Gastroesophageal sphincter (tissue), 4 donors: ENCODE results near the gene ERRFI1. TPM values are rescaled to one million over a fixed set of nuclear protein-coding genes. Genes with fewer than 3 reads are reported as not detected.

Experiments
- ATAC-seq: fragments of 150-250 bp; one replicate; pipeline ENCODE4 v1.9.1; 2016; ENCODE audit warnings: mild to moderate bottlenecking, moderate library complexity
- H3K27ac ChIP-seq, 4 donors: fragments of 200-600 bp; sonication (generic) in 3 of 4; 1 replicate in 3 of 4; 2 replicates in 1 of 4; pipeline ENCODE4 v1.5.1; 2016 to 2019
- H3K27me3 ChIP-seq: fragments of 200-600 bp; sonication (generic); one replicate; pipeline ENCODE4 v1.5.1; 2019
- H3K36me3 ChIP-seq, 2 donors: fragments of 200-600 bp; sonication (generic); one replicate each; pipeline ENCODE4 v1.5.1; 2019; ENCODE audit warnings: control low read depth in 1 of 2
- H3K4me1 ChIP-seq, 3 donors: fragments of 200-600 bp; sonication (generic); 1 replicate in 2 of 3; 2 replicates in 1 of 3; pipeline ENCODE4 v1.5.1; 2016 to 2019; ENCODE audit warnings: control low read depth in 2 of 3
- H3K4me3 ChIP-seq, 2 donors: fragments of 200-600 bp; sonication (generic); one replicate each; pipeline ENCODE4 v1.5.1; 2019; ENCODE audit warnings: mild to moderate bottlenecking in 1 of 2, moderate library complexity in 1 of 2
- H3K9me3 ChIP-seq, 3 donors: fragments of 200-600 bp; sonication (generic); one replicate each; pipeline ENCODE4 v1.5.1; 2017 to 2019; ENCODE audit warnings: control low read depth in 2 of 3
- EP300 ChIP-seq: sonication (generic); formaldehyde crosslinking; IDR thresholded peaks from one replicate; pipeline ENCODE4 v1.6.1; 2017; ENCODE audit warnings: antibody characterized with exemption, mild to moderate bottlenecking
- POLR2A ChIP-seq, 2 donors: fragments of 450-650 bp; IDR thresholded peaks; one replicate each; pipeline ENCODE4 v1.6.1; 2017; ENCODE audit warnings: antibody characterized with exemption in 2 of 2, mild to moderate bottlenecking in 2 of 2, moderate library complexity in 1 of 2
- POLR2AphosphoS5 ChIP-seq: sonication (generic); formaldehyde crosslinking; IDR thresholded peaks from one replicate; pipeline ENCODE4 v1.6.1; 2017; ENCODE audit warnings: antibody characterized with exemption
- WGBS, 2 donors: methylation state at CpG; one replicate each; pipeline ENCODE4 v1.1.5; 2018; ENCODE audit warnings: low coverage in 1 of 2; 5-methylcytosine and 5-hydroxymethylcytosine counted together
- total RNA-seq, 4 donors: library from RNA; depleted of rRNA; stranded (reverse); fragments of >200 nt; gene quantifications; one replicate each; pipeline ENCODE4 v1.1.0, GENCODE V29; 2016
- TF ChIP-seq, protein P1 (sequence below), 4 experiments: fragments of 200-600 bp in 2 of 4; fragments of 450-650 bp in 2 of 4; sonication (generic) in 1 of 4; IDR thresholded peaks; one replicate each; pipeline ENCODE4 v1.5.1; 2017 to 2019; ENCODE audit warnings: antibody characterized with exemption in 4 of 4, mild to moderate bottlenecking in 2 of 4, moderate library complexity in 2 of 4

ERRFI1 gene
- total RNA-seq, 4 donors from 2014 or later = 344 to 570 (median 393) TPM

DNA sequence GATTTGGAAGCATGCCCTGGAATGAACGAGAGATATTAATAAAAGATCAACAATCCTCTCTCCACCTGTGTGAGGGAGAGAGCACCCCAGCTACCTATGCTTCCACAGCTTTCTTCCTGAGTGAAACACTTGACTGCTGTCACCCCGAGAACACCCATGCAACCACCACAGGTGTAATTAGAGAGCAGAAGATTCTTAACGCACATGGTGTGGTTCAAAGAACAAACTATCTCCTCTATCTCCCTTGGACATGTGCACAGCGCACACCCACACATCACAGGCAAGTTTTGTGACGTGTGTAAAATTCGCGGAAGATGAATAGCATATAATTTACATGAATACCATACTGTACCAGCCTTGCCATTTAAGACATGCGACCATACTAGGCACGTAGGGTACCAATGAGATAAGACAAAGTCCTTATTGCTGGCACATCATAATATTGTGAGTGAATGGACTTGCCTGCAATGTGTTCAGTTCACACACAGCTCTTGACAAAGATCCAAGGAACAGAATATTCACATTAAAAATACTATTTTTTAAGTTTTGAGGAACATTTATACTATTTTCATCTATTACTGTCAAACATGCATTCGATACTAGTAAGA, 11.6 kb downstream of the ERRFI1 start:
- no peaks in the 10 kb centered on the region for H3K27me3 ChIP-seq
- H3K36me3 ChIP-seq = peaks cover 27 to 59% of the 10 kb centered on the region in 2 donors

DNA sequence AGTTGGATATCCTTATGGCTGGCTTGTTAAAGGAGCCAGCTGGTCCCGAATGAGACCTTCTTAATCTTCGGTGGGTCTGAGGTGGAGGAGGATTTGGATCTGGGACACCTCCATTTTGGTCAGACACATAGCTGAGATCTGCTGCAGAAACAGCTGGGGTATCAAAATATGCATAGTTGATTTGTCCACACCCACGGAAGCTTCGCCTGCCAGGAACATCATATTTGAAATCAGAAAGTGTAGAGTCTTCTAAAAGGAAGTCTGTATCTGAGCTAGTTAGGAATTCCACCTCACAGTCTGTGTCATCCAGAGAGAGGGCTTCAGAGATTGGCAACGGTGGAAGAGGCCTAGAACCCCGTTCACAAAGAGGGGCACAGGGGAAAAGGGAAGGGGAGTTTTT, 12.3 kb downstream of the ERRFI1 start:
- H3K9me3 ChIP-seq = no peaks in the 10 kb centered on the region
- 39 to 65% methylated on average over 3 to 4 of the region's 6 CpGs for WGBS, 2 donors
- ATAC-seq = no peak
- H3K4me3 ChIP-seq = no peak overlapping the region
- H3K27ac ChIP-seq = peak overlapping the region; percentile 2 to 98 (median 86)
- H3K27me3 ChIP-seq = no peaks in the 10 kb centered on the region
- H3K36me3 ChIP-seq = peaks cover 27 to 66% of the 10 kb centered on the region in 2 donors
- H3K4me1 ChIP-seq = peaks cover 31 to 84% (median 32%) of the 10 kb centered on the region in 3 donors
- TF ChIP-seq POLR2AphosphoS5 = no peak
- no peak for TF ChIP-seq EP300
- TF ChIP-seq, protein P1, sequence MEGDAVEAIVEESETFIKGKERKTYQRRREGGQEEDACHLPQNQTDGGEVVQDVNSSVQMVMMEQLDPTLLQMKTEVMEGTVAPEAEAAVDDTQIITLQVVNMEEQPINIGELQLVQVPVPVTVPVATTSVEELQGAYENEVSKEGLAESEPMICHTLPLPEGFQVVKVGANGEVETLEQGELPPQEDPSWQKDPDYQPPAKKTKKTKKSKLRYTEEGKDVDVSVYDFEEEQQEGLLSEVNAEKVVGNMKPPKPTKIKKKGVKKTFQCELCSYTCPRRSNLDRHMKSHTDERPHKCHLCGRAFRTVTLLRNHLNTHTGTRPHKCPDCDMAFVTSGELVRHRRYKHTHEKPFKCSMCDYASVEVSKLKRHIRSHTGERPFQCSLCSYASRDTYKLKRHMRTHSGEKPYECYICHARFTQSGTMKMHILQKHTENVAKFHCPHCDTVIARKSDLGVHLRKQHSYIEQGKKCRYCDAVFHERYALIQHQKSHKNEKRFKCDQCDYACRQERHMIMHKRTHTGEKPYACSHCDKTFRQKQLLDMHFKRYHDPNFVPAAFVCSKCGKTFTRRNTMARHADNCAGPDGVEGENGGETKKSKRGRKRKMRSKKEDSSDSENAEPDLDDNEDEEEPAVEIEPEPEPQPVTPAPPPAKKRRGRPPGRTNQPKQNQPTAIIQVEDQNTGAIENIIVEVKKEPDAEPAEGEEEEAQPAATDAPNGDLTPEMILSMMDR (IDR thresholded peaks at IDR 0.05) = no peak
- TF ChIP-seq POLR2A (IDR thresholded peaks at IDR 0.05) = no peak

More for the DNA sequence above, 11.6 kb downstream of the ERRFI1 start:
- ATAC-seq = no peak
- 55 to 61% methylated on average over 10 of the region's 10 CpGs for WGBS, 2 donors
- H3K27ac ChIP-seq = peak overlapping the region; percentile 2 to 98 (median 86)
- no peak overlapping the region for H3K4me3 ChIP-seq
- no peaks in the 10 kb centered on the region for H3K9me3 ChIP-seq
- peaks cover 31 to 86% (median 38%) of the 10 kb centered on the region in 3 donors for H3K4me1 ChIP-seq
- TF ChIP-seq POLR2A (IDR thresholded peaks at IDR 0.05) (no peak), POLR2AphosphoS5 (peak; percentile 32), EP300 (no peak)
- TF ChIP-seq, protein P1 (IDR thresholded peaks at IDR 0.05) = no peak

DNA sequence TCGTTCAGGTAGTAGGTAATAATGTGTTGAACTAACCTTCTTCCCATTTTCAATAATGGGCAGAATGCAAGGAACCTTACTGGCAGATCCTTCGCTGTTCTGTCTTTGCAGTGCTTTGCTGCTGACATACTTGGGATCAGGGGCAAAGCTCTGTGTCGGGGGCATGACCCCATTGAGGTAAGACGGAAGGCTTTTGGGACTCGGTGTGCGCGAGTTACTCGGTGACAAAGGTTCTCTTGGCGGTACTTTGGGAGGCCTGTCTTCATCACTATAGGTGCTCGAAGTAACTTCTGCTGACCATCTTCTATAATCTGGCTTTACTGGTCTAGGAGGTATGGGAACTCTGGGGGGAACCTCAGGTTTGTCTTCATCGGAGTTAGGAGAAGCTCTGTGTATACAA, 12.7 kb downstream of the ERRFI1 start:
- Histone ChIP-seq H3K36me3 (peaks cover 27 to 70% of the 10 kb centered on the region in 2 donors), H3K27me3 (no peaks in the 10 kb centered on the region), H3K27ac (peak overlapping the region in 3 of 4 donors; percentile 76 to 98 (median 96)), H3K4me1 (peaks cover 30 to 84% (median 31%) of the 10 kb centered on the region in 3 donors), H3K4me3 (no peak overlapping the region), H3K9me3 (no peaks in the 10 kb centered on the region)
- TF ChIP-seq, protein P1 (IDR thresholded peaks at IDR 0.05) = no peak
- TF ChIP-seq EP300 (no peak), POLR2A (IDR thresholded peaks at IDR 0.05) (no peak), POLR2AphosphoS5 (no peak)
- WGBS, 2 donors = 83 to 89% methylated on average over 9 to 11 of the region's 11 CpGs
- ATAC-seq = no peak

DNA sequence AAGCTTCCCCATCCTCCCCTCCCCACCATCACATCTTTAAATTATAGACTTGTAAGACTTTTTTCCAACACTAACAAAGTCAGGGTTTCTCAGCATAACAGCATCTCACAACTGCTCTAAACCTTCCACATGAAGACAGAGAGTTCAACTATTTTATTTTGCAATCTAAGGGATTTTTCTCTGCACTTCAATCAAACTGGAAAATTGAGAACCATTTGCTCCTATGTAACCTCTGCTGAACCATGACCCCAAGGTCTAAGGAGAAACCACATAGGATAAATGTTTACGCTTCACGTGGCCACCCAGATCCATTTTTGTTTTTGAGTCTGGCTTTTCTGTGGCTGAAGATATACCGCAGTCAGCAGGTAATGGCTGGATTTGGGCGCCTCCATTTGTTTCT, 13.2 kb downstream of the ERRFI1 start:
- peak overlapping the region in 2 of 4 donors; percentile 1 to 96 for H3K27ac ChIP-seq
- H3K36me3 ChIP-seq = peaks cover 27 to 74% of the 10 kb centered on the region in 2 donors
- H3K4me3 ChIP-seq = no peak overlapping the region
- ATAC-seq = no peak
- peaks cover 27 to 84% (median 28%) of the 10 kb centered on the region in 3 donors for H3K4me1 ChIP-seq
- 83 to 87% methylated on average over 4 of the region's 4 CpGs for WGBS, 2 donors
- no peaks in the 10 kb centered on the region for H3K27me3 ChIP-seq
- H3K9me3 ChIP-seq = no peaks in the 10 kb centered on the region
- TF ChIP-seq POLR2A (IDR thresholded peaks at IDR 0.05) (no peak), POLR2AphosphoS5 (no peak), EP300 (no peak)
- TF ChIP-seq, protein P1 (IDR thresholded peaks at IDR 0.05) = no peak
